Suppressor macrophage (primary cell): ENCODE results near the gene ZNF584.
A peak's percentile ranks its signal among the peaks of the same experiment; 100 is the strongest.

Experiments
- DNase-seq, 4 experiments: peaks; one replicate each; pipeline ENCODE4 v3.0.0-alpha.2; 2020 to 2022

ZNF584 gene

GRCh38 chr19:58466760-58467589, 58.5 kb downstream of the ZNF584 start, which contains the start of gene ZNF324:
Gene ZNF324, plus strand, starts transcription at chr19:58467080. Its CDS starts 2,106 bp downstream, at chr19:58469186.
- DNase-seq, result peak; percentile 98 to 100 (median 100)
